Stimulated activated CD4-positive, alpha-beta T cell treated with anti-CD3 and anti-CD28 coated beads, Interleukin-1b, Interleukin-23, amount 100 ng/mL, for 1 hour (primary cell): ENCODE results near the gene CAND2.
"Not testable (repeated sequence)": the region's sequence is repeated elsewhere in the genome, so short reads cannot be mapped to it uniquely, and the experiment has no call there.

Experiments used
- DNase-seq, 2 donors: peaks; one replicate each; pipeline ENCODE4 v3.0.0-alpha.2; 2020; ENCODE audit warnings: low read depth in 2 of 2

Gene CAND2

DNA sequence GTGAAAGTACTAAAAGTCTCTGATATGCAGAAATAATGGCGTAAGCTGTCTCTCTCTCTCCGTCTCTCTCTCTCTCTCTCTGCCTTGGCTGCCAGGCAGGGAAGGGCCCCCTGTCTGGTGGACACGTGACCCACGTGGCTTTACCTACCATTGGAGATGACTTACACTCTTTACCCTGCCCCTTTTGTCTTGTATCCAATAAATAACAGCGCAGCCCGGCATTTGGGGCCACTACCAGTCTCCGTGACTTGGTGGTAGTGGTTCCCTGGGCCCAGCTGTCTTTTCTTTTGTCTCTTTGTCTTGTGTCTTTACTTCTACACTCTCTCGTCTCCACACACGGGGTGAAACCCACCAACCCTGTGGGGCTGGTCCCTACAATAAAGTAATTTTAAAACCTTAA is 25.2 kb upstream of the CAND2 start:
- DNase-seq: no peak

DNA sequence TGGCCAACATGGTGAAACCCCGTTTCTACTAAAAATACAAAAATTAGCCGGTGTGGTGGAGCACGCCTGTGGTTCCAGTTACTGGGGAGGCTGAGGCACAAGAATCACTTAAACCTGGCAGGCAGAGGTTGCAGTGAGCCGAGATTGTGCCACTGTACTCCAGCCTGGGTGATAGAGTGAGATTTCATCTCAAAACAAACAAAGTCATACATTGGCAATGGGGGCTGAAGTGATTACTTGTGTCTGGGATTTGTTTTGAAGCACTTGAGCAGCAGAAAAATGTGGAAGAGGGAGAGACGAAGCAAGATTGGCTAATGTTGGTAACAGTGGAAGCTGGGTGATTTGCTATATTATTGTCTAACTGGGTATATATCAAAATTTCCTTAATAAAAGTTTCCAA is 24.0 kb upstream of the CAND2 start:
- no peak for DNase-seq

DNA sequence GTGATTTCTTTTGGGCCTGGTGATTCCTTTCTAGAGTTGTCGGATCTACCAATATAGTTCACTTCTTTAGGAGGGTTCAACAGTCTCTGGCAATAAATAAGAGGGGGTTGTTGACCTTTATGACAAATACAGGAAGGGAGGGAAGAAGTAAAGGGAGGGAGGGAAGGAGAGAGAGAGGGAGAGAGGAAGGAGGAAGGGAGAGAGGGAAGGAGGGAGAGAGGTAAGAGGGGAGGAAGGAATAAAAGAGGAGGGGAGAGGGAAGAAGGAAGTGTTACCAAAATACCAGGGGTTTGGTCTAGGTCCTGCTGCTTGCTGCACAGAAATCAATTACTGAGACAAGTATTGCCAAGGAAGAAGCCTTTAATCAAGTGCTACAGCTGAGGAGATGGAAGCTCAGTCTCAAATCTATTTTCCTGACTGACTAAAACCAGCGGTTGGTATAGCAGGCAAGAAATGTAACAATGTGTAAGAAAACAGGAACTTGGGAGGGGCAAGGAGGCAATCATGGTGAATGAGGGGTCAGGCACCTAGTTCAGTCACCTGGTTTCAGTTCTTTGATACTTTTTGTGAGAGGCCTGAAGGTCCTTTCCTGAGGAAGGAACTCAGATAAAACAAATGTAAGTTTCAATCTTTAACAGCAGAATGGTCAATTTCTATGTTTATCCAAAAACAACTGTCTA is 23.3 kb upstream of the CAND2 start:
- DNase-seq: no peak

DNA sequence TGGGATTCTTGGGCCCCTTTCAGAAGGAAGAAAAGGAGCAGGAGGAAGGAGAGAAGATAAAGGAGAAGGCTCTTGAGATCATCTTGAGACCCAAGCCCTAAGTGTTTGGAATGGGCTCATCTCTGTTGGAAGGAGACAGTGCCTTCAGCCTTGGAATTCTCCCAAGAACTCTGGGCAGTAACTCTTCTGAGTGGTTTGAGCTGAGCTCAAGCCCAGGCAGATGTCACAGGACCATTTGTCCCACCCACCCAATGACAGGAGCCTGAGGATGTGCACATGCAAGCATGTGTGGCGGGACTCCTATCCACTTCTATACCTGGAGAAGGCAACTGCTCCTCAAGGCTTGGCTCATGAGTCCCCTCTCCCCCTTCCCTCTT is 22.8 kb upstream of the CAND2 start:
- DNase-seq: no peak

DNA sequence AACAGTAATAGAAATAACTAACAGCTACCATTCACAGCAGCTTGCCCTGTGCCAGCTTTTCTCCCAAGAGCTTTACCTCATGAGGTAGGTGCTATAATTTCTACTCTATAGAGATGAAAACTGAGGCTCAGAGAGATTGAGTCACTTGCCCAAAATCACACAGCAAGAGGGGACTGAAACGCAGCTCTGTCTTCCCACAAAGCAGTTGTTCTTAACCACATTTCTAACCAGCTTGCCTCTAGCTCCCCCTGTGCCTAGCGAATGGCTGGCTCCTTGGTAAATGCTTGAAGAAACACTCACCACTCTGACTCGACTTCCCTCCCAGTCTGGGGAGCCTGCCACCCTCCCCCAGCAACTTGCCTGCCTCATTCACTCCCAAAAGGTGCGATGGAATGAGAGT is 21.9 kb upstream of the CAND2 start:
- DNase-seq: no peak

DNA sequence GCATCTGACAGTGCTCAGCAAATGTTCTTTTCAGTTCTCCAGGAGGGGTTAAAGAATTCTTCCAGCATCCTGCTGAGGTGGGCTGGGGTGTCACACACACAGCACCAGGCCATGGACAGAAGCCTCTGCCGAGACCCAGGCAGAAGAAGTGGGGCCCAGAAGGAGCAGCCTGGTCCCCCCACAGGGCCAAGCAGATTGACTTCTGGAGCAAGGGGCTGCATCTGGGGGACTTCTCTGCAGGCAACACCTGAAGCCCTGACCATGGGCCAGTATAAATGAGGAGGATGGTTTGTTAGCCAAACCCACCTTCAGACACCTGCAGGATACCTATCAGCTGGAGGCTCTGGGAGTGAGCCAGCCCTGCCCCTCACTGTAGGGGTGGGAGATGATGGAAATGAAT is 21.3 kb upstream of the CAND2 start:
- DNase-seq: no peak

DNA sequence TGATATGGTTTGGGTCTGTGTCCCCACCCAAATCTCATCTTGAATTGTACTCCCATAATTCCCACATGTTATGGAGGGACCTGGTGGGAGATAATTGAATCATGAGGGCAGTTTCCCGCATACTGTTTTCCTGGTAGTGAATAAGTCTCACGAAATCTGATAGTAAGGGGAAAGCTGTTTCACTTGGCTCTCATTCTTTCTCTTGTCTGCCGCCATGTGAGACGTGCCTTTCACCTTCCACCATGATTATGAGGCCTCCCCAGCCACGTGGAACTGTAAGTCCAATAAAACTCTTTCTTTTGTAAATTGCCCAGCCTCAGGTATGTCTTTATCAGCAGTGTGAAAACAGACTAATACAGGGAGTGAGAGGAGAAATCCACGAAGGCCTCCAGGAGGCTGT is 20.5 kb upstream of the CAND2 start:
- not testable (repeated sequence) for DNase-seq

DNA sequence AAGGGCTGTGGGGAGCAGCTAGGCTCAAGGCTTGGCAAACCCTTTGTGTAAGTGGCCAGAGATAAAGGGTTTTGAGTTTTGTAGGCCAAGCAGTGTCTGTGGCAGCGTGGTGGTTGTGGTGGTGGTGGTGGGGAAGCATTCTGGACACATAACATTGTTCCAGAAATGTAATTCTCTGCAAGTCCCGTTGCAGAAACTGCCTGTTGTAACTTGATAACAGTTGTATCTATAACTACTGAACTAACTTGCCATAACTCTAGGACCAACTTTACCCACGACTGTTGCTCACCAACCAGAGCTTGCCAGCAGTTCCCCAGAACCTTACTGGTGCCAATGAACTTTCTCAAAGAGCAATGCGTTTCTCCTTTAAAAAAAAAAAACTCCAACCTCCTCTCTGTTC is 19.3 kb upstream of the CAND2 start:
- DNase-seq: no peak

DNA sequence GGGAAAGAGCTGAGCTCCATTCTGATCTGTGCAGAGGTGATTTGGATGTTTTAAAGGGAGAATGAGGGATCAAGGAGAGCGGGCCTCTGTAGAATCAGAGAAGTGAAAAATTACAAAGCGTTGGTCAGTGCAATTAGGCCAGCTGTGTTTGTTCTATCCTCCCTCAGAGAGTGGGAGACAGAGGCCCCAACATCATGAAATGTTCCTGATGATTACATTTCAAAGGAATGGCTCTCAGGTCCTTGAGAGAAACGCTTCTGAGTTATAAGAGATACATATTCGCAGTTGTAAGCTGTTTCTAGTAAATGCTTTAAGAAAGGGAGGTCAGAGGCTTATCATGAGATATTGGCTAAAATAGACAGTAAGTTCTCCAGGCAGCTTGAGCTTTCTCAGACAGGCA is 15.7 kb upstream of the CAND2 start:
- no peak for DNase-seq

DNA sequence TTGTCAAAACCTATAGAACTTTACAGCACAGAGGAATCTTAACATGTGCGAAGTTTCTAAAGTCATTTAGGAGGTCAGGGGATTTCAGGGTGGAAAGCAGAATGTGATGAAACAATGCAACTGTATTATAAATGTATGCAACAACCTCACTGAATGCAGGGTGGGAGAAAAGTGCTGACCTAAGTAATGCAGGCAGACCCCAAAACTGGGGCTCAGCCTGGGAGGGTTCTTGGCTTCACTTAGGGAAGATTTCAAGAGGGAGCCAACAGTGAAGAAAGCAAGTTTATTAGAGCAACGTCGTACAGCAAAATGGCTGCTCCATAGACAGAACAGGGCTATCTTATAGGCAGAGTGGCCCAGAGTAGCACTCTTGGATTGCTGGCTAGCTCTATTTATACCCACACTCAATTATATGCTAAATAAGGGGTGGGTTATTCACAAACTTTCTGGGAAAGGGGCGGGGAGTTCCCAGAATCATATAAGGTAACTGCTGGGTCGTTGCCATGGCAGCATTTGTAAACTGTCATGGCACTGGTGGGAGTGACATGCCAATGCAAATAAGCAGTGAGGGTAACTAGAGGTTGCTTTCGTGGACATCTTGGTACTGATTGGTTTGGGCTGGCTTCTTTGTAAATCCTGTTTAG is 14.2 kb upstream of the CAND2 start:
- DNase-seq: no peak

DNA sequence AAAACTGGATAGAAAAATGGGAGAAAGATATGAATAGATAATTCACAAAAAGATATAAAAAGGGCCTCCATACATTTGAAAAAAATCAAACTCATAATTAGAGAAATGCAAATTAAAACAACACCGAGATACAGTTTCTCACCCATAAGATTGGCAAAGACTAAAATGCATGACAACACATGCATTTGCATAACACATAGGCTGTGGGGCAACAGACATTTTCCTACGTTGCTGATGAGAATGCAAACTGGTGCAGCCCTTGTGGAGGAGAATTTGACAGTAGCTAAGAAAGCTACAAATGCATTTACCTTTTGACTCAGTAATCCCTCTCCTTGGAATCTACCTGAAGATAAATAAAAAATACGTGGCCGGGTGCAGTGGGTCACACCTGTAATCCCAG is 11.4 kb upstream of the CAND2 start:
- DNase-seq: no peak

DNA sequence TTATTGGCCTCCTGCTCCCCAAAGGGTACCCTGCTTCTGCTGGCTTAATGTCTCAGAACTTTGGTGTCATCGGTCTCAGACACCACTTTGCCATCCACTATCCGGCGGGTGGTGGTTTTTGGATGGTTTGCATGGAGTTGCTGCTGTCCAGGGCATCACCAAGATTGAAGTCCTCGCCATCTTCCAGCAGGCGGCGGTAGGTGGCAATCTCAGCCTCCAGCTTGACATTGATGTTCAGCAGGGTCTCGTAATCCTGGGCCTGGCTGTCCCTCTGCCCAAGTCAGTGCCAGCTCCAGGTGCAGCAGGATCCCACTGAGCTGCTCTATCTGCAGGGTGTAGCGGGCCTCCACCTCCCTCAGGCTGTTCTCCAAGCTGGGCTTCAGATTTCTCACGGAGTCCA is 9.1 kb upstream of the CAND2 start:
- peak in 1 of 2 donors; percentile 36 for DNase-seq

DNA sequence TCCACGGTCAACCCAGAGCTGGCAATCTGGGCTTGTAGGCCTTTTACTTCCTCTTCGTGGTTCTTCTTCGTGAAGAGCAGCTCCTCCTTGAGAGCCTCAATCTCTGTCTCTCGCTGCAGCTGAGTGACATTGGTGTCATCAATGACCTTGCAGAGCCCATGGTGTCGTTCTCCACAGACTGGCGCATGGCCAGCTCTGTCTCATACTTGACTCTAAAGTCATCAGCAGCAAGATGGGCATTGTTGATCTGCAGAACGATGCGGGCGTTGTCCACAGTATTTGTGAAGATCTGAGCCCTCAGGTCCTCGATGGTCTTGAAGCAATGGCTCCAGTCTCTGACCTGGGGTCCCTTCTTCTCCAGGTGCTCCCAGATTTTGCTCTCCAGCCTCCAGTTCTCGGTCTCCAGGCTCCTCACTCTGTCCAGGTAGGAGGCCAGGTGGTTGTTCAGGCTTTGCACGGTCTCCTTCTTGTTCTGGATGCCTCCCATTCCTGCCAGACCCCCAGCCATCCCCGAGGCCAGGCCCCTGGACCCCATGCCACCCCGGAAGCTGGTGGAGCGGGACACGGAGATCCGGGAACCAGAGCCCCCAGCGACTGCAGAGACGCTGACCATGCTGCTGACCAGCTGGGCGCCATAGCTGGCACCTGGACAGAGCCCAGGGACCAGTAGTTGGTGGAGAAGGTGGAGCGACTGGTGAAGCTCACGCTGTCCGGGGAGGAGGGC is 8.4 kb upstream of the CAND2 start:
- DNase-seq: not testable (repeated sequence)

DNA sequence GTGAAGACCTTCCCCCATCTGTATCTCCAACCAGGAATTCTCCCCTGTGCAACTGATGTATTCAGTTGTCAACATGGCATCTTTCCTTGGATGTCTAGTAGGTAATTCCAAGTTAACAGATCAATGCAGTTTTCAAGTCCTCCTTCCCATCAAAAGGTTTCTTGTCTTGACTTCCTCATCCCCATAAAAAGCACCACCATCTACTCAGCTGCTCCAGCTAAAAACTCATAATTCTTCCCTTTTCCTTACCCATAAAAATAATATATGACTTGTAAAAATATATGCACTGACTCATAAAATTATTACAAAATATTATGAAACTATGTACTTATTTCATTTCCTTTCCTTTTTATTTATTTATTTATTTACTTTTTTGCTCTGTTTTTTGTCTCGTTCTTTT is 5.0 kb upstream of the CAND2 start:
- DNase-seq: no peak

DNA sequence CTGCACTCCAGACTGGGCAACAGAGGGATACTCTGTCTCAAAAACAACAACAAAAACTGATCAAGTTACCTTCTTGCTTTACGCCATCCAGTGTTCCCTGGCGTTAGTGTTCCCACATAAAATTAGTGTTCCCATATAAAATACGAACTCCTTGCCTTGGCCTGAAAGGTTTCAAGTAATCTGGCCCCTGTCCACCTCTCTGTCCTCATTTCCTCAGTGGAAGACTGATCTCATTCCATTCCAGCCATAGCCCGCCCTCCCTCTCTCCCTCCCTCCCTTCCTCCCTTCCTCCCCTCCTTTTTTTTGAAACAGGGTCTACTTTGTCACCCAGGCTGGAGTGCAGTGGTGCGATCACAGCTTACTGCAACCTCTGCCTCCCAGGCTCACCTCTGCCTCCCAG is 2.8 kb upstream of the CAND2 start:
- no peak for DNase-seq

DNA sequence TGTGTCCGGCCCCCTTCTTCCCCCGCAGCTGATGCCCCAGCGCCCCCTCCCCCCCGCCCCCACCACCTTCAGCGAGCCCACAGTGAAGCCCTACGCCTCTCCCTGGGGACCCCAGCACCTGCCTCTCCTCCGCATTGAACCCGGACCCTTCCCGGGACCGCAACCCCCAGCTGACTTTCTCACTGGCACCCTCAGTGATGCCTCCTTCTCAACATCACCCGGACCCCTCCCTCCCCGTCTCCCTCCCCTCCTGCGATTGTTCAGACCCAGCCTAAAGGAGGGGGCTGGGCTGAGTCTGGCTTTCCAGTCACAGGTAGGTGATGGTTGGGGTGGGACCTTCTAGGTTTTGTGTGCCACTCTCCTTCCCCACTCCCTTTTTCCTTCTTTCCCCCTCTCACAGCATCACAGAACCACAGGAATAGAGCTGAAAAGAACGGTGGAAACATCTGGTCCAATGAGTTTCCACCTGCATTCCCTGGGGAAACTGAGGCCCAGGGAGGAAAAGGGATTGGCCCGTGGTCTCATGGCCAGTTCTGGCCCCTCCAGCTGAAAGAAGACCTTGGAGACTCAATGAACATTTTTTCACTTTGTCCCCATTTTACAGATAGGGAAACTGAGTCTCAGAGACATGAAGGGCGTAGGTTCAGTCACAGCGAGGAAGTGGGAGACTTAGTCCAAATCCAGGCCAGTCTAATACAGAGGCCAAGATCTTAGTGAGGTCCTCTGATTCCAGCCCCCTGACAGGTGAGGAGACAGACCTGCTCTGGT is 828 bp downstream of the CAND2 start:
- no peak for DNase-seq

DNA sequence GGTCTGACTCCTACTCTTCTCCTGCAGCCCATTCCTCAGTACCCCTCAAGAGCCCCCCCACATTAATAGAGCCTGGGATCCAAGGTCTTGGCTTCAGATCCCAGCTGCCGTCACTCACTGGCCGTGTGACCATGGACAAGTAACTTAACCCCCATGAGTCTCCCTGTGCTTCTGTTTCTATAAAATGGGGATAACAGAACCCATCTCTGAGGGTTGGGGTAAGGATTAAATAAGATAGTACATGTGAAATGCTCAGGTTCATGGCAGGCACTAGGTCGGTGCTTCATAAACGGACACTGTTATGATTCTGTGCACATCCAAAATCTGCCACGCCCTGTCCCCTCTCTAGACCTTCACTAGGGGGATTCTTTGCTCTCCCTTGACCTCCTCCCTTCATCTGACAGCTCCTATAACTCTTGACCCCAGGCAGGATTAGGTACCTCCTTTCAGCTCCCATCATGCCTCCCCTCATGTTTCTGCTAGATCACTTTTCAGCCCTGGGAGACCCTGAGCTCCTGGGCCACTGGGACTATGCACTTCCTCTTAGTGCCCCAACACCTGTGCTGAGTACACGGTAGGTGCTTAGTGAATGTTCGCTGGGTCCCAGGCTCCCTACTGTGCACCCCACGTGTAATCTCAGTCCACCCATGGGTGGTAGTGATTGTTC is 1.5 kb downstream of the CAND2 start:
- DNase-seq: no peak

DNA sequence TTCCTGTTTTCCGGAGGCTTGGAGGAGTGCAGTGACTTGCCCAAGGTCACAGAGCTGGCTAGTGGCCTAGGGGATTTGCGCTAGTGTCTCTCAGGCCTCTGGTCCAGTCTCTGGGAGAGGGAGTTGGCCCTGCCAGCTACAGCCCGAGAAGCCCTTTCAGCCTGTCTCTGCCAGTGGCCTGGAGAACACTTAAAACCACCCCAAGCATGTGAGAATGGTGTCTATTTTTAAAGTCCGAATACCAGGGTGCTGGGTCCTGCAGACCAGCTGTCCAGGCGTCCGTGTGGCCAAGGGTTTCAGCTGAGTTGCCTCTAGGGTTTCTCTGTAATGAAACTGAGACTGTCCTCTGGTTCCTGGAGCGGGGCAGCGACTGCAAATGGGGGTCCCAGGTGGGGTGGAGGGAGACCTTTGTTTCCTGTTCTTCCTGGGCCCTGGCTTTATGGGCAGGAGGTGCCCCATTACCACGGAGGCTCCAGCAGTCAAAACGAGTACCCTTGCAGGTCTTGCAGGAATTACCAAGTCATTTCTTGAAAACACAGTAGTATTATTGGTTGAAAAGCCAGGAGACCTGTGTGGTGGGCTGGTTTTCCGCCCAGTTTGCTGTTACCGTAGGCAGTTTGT is 2.2 kb downstream of the CAND2 start:
- no peak for DNase-seq

DNA sequence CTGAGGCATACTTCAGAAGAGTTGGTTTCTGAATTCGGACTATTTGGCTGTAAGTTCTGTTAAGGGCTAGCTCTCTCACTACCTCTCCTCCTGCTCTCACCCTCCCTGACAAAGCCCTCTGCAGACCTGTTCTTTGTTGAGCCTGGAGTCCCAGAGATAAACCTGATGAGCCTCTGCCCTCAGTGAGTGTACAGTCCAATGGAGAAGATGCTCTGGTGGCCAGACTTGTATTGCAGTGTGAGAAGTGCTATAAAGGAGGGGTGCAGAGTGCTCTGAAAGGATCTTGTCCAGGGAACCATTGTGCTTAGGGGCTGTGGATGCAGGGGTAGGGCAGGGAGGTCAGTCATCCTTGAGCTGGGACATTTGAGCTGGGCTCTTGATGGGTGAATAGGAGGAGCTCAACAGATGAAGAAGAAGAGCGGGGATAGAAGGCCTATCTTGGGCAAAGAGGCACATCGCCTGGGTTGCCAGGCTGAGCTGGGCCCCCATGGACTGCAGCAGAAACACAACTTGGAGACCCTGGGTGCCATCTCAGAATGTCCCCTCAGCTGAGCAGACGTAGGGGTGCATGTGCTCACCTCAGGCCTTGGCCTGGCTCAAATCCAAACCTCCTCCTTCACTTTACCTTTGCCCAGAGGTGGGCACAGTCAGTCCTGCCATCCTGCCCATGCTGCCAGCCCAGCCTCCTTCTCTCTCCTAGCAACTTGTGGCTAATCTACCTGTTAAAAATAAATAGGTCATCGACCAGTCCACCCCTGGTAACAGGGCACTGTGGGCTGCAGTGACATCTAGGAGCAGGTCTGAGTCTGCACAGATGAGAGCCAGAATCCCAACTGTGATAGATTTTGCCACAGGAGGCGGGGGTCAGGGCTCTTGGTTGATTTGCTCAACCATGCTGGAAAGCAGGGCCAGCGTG is 3.3 kb downstream of the CAND2 start:
- no peak for DNase-seq

DNA sequence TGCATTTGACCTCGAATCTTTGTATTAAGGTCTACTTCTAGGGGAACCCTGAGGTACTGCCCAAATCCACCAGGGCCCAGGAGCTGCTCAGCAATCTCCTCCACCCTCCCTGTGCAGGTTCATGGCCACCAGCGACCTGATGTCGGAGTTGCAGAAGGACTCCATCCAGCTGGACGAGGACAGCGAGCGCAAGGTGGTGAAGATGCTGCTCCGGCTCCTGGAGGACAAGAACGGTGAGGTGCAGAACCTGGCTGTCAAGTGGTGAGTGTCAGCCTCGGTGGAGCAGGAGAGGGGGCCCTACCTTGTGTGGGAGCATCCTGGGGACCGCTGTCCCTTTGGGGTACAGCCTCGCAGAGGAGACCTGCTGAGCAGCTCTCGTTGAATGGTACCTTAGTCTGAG is 6.9 kb downstream of the CAND2 start:
- no peak for DNase-seq
